Measurements from ENCODE around the gene TMEM50A.
"Not testable (repeated sequence)": the region's sequence is repeated elsewhere in the genome, so short reads cannot be mapped to it uniquely, and the experiment has no call there.

Gene TMEM50A

GRCh38 chr1:25338188-25338981 is at the start of gene TMEM50A:
TMEM50A (plus strand) TSS chr1:25338334; CDS start chr1:25340487, 2,153 bp downstream.
- TF ChIP-seq ZFX (IDR thresholded peaks at IDR 0.05; ENCODE audit: borderline replicate concordance) = no peak
- 0 out of 2 replicates have a peak, but pooled peaks have one; percentile 9 for TF ChIP-seq CTCF (IDR thresholded peaks at IDR 0.05)
- H3K27ac ChIP-seq = peak within 1 kb of the TSS; percentile 93

GRCh38 chr1:25288573-25289101 is 49.5 kb upstream of the TMEM50A start:
- H3K27ac ChIP-seq = not testable (repeated sequence)

GRCh38 chr1:25290043-25290442 is 48.1 kb upstream of the TMEM50A start:
- H3K27ac ChIP-seq = not testable (repeated sequence)
- peak; percentile 24 for TF ChIP-seq CTCF (IDR thresholded peaks at IDR 0.05)

- not testable (repeated sequence) for H3K27ac ChIP-seq
Observed at GRCh38 chr1:25293426-25293825, 44.7 kb upstream of the TMEM50A start.

- not testable (repeated sequence) for H3K27ac ChIP-seq
Observed at GRCh38 chr1:25294889-25295826, 43.0 kb upstream of the TMEM50A start.

GRCh38 chr1:25296501-25296900 is 41.6 kb upstream of the TMEM50A start:
- H3K27ac ChIP-seq = not testable (repeated sequence)

- H3K27ac ChIP-seq = not testable (repeated sequence)
Observed at GRCh38 chr1:25300729-25301128, 37.4 kb upstream of the TMEM50A start.

- H3K27ac ChIP-seq = not testable (repeated sequence)
Observed at GRCh38 chr1:25302330-25302729, 35.8 kb upstream of the TMEM50A start.

- not testable (repeated sequence) for H3K27ac ChIP-seq
Observed at GRCh38 chr1:25304936-25305335, 33.2 kb upstream of the TMEM50A start.

GRCh38 chr1:25308168-25308567 is 30.0 kb upstream of the TMEM50A start:
- not testable (repeated sequence) for H3K27ac ChIP-seq

GRCh38 chr1:25309085-25309484 is 29.0 kb upstream of the TMEM50A start:
- not testable (repeated sequence) for H3K27ac ChIP-seq

- H3K27ac ChIP-seq = not testable (repeated sequence)
Observed at GRCh38 chr1:25309486-25309885, 28.6 kb upstream of the TMEM50A start.

- H3K27ac ChIP-seq = not testable (repeated sequence)
Observed at GRCh38 chr1:25312806-25313470, 25.2 kb upstream of the TMEM50A start.

GRCh38 chr1:25320314-25320938 is 17.7 kb upstream of the TMEM50A start:
- not testable (repeated sequence) for H3K27ac ChIP-seq

GRCh38 chr1:25322127-25322526 is 16.0 kb upstream of the TMEM50A start:
- H3K27ac ChIP-seq = not testable (repeated sequence)

- not testable (repeated sequence) for H3K27ac ChIP-seq
Observed at GRCh38 chr1:25324407-25324806, 13.7 kb upstream of the TMEM50A start.

GRCh38 chr1:25327864-25328790 is 10.0 kb upstream of the TMEM50A start:
- not testable (repeated sequence) for H3K27ac ChIP-seq

Data from 22Rv1 (cell line).